NCI-H2227 treated with DMSO at 0.1 percent for 48 hours (cell line): ENCODE data around the gene MOB3B.
"Not testable (repeated sequence)": the region's sequence is repeated elsewhere in the genome, so short reads cannot be mapped to it uniquely, and the experiment has no call there.

Experiments
- DNase-seq: peaks from one replicate; lab custom pipeline; 2025; lab: John Stamatoyannopoulos, UW

The MOB3B gene

DNA sequence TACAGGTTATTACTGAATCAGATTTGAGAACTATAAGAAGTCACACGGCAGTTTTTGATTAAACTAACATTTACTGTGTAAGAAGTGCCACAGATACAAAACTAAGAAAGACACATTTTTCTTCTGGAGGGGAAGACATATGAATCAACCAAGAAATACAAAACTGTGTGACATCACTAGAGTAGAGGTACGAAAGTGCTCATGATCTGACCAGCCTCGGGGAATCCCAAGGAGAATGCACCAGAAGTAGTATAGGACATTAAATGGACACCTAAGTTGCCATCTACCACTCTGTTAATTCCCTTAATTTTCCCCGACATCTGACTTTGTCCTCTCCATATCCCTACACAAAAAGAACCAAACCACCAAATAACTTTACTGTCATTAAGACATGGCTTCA is 10.8 kb downstream of the MOB3B start:
- no peak for DNase-seq

DNA sequence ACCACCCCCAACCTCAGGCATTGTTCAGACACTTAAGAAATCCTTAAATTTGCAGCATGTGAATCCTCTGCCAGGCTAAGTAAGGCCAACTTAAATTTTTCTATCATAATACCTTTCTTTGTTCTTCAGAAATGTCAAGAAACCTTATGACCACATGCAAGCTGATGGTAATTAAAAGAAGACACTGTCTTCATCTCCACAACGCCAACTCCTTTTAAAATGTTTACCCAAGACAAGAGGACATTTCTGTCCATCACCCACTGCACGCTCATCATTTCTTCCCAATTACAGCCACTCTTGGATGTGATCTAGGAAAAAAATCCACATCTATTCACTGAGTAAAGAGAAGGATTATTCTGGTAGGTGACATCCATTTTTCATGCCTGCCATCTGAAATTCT is 11.6 kb downstream of the MOB3B start:
- no peak for DNase-seq

DNA sequence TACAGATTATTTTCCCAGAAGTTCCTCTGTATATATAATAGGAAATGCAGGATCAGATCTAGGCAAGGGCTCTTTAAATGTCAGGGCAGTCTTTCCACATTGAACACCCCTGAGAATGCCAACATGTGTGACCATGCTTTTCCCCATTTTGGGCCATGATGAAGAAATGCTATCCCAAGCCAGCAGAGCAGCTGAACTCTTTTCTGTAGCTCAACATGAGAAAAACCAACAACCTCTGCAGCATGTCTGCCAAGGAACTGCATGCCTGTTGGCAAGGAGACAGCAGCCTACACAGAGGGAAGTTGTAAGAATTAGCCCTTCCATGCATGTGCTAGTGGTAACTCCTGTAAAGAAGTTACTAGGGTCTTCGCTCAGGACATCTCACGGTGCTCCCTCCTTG is 15.1 kb downstream of the MOB3B start:
- DNase-seq, result no peak

GRCh38 chr9:27511771-27512170 is 17.8 kb downstream of the MOB3B start:
- no peak for DNase-seq

- no peak for DNase-seq
These were observed 18.8 kb downstream of the MOB3B start for GRCh38 chr9:27510780-27511179.

DNA sequence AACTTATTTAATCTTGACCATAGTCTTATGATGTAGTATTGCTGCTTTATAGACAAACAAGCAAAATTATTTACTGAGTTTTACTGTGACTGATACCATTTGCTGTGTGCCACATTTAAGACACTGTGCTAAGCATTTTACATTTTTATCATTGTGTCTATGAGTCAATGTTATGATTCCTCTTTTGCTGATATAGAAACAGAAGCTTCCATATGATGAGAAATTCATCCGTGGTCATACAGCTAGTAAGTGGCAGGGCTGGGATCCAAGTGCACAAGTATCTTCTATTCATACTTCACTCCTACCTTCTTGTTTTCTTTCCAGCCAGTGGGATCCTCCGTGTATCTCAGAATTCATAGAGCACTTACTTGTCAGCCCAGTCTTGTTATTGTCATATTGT is 22.6 kb downstream of the MOB3B start:
- no peak for DNase-seq

DNA sequence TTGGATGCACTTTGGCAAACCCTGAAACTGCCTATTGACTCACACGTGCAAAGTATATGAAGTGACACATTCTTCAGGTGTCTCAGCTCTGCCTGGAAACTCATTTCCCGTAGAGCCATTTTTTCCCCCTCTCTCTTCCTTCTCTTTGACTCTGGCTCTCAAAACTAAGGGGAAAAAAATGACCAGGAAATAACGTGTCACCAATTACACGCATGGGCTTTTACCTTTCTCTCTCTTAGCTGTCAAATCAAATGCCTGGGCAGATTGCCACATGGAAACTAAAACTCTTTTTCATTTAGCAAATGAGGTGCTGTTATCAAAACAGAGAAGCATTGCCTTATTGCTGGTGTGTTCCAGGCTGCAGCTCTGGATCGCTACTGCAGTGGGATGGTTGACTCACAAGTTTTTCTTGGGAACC is 23.9 kb downstream of the MOB3B start:
- DNase-seq, result no peak

DNA sequence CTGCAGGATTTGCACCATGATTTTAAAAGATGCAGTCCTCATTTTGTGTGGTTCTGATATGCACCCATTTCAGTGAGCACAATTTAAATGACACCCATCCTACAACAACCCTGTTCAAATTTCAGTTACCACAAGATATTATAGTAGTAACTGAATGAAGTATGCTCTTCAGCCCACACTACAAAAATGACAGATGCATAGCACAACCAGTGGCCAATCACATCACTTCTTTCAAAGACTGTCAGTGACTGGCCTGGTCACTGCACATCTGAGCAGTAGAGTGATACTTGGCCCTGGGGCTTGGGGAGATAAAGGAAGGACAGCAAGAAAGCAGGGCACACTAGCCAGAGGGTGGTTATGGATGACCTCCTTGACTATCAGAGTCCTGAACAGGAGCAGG is 25.4 kb downstream of the MOB3B start:
- no peak for DNase-seq

DNA sequence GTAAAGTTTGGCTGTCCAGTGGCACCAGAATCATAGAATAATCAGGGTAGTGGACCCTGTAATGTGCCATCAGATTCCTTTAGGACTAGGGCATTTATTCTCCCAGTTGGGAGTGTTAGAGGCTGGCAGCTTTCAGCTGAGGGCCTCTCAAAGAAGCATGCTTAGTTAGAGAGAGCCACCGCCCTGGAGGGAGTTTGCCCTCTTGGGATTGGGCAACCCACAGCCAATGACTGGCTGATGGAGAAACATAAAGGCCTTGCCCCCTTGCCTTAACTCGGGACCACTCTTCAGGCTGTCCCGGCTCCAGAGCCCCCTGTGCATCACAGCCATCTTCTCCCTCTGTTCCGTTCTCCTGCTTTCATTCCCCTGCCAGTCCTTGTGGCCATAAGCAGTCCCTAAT is 26.0 kb downstream of the MOB3B start:
- DNase-seq, result no peak

DNA sequence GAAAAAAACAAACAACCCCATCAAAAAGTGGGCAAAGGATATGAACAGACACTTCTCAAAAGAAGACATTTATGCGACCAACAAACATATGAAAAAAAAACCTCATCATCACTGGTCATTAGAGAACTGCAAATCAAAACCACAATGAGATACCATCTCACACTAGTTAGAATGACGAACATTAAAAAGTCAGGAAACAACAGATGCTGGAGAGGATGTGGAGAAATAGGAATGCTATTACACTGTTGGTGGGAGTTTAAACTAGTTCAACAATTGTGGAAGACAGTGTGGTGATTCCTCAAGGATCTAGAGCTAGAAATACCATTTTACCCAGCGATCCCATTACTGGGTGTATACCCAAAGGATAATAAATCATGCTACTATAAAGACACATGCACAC is 28.7 kb downstream of the MOB3B start:
- not testable (repeated sequence) for DNase-seq

DNA sequence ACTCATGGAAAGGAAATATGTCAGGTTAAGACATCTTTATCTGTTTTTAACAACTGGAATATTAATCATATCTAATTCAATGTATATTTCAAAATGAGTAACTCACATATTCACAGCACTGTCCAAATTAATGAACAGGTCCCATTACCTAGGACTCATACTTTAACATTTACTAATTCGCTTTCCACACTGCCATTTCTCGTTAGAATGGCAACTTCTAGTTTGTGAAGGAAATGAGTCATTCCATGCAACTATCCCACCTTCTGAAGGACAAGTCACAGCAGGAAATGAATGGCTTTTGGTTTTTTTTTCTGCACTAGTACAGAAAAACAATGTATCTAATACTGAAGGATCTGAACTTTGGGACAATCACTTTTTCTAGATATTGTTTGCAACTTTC is 30.2 kb downstream of the MOB3B start:
- DNase-seq, result no peak

- no peak for DNase-seq
These were observed 31.7 kb downstream of the MOB3B start for GRCh38 chr9:27497883-27498417.

DNA sequence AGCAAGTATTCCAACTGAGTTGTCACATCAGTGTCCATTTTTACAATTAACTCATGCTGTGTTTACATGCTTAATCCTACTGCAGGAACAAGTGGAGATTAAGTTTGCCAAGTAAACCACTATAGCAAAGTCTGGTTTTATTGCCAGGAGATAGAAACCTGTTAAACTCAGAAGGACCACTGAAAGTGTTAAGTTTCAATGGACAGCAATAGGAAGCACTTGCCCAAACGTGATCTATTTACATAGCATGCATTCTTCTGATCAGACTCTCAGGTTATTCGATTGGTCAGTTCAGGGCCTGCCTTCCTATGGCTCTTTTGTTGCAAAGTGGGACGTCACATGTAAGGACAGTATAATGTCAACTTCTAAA is 33.5 kb downstream of the MOB3B start:
- DNase-seq, result no peak

- no peak for DNase-seq
These were observed 34.0 kb downstream of the MOB3B start for GRCh38 chr9:27495480-27496134.

DNA sequence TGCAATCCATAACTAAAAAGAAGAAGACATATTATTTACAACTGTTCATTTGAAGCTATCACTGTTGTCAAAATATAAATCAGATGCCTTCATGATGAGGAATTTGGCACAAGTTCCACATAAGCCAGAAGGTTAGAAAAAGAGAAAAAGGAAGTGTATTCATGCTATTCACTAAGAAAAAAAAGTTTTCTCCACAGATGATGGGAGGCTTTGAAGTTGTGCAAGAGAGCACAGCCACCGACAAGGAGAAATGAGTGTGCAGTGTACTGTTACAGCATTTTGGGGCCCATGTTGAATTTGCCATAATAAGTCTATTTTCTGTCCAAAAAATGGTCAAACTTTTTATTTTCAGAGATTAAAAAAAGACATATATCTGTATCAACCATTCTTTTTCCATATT is 38.5 kb downstream of the MOB3B start:
- DNase-seq, result no peak

GRCh38 chr9:27489087-27489876 is 40.3 kb downstream of the MOB3B start:
- DNase-seq, result no peak

DNA sequence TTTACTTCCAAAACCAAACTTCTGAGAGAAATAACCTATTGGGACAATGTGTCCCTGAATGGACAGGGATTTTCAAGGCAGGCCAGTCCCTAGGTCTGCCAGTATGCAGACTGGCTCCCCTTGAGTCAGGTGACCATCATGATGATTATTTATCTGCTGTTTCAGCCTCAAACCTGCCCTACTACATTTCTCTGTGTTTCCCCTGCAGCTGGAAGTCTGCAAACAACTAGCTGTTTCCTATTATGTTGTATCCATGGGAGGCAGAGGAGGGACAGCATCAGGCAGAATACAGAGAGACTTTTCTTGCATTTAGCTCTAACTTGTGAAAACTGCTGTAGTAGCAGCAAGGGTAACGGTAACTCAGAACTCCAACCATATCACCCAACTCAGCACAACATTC is 41.7 kb downstream of the MOB3B start:
- DNase-seq, result no peak

- no peak for DNase-seq
These were observed 42.4 kb downstream of the MOB3B start for GRCh38 chr9:27487128-27487640.

- DNase-seq, result no peak
These were observed 44.5 kb downstream of the MOB3B start for GRCh38 chr9:27485158-27485557.

- DNase-seq, result no peak
These were observed 46.0 kb downstream of the MOB3B start for GRCh38 chr9:27483576-27483975.

DNA sequence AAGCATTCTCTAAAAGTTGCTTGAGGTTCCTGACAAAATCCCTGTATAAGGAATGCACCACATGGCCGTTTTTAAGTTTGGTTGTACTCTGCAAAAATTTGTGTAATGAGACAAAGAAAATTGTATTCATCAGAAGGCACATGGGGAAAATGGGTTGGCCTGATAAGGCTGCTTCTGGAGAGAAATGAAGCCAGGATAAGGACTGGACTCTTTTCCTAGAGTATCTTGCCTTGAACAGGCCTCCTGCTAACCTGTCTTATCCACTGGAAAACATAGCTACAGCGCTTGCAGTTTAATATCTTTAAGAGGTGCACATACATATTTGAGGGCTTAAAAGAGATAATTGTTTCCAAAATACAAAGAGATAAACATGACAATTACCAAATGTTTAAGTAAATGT is 46.9 kb downstream of the MOB3B start:
- no peak for DNase-seq

GRCh38 chr9:27478322-27478721 is 51.3 kb downstream of the MOB3B start:
- no peak for DNase-seq

- no peak for DNase-seq
These were observed 52.6 kb downstream of the MOB3B start for GRCh38 chr9:27476870-27477515.
